Stimulated activated CD4-positive, alpha-beta T cell treated with anti-CD3 and anti-CD28 coated beads, Interleukin-12 subunit alpha, Interleukin-12 subunit beta, amount 100 ng/mL, for 24 hours (primary cell): ENCODE results near the gene UPK3B.
"Not testable (repeated sequence)": the region's sequence is repeated elsewhere in the genome, so short reads cannot be mapped to it uniquely, and the experiment has no call there.

Experiments used
- DNase-seq, 2 experiments: peaks; one replicate each; pipeline ENCODE4 v3.0.0-alpha.2; 2020; ENCODE audit warnings: low read depth in 2 of 2

The UPK3B gene

GRCh38 chr7:76487969-76488368, 22.4 kb upstream of the UPK3B start:
- DNase-seq = not testable (repeated sequence)

GRCh38 chr7:76492139-76492538, 18.2 kb upstream of the UPK3B start:
- not testable (repeated sequence) for DNase-seq

- DNase-seq = not testable (repeated sequence)
These were observed 14.6 kb upstream of the UPK3B start for GRCh38 chr7:76495717-76496116.

- DNase-seq = not testable (repeated sequence)
These were observed 12.3 kb upstream of the UPK3B start for GRCh38 chr7:76497918-76498582.

GRCh38 chr7:76498583-76499200, 11.7 kb upstream of the UPK3B start:
- DNase-seq = not testable (repeated sequence)

GRCh38 chr7:76499201-76499923, 11.0 kb upstream of the UPK3B start:
- not testable (repeated sequence) for DNase-seq

GRCh38 chr7:76499924-76500241, 10.5 kb upstream of the UPK3B start:
- DNase-seq = not testable (repeated sequence)

GRCh38 chr7:76502224-76502623, 8.1 kb upstream of the UPK3B start:
- not testable (repeated sequence) for DNase-seq

GRCh38 chr7:76502836-76503235, 7.5 kb upstream of the UPK3B start:
- DNase-seq = not testable (repeated sequence)

- DNase-seq = not testable (repeated sequence)
These were observed 7.1 kb upstream of the UPK3B start for GRCh38 chr7:76503244-76503643.

GRCh38 chr7:76504351-76505167, 5.8 kb upstream of the UPK3B start:
- DNase-seq = not testable (repeated sequence)

GRCh38 chr7:76505168-76506080, 4.9 kb upstream of the UPK3B start:
- no peak for DNase-seq

- DNase-seq = no peak
These were observed 4.3 kb upstream of the UPK3B start for GRCh38 chr7:76506081-76506440.

GRCh38 chr7:76506643-76507042, 3.7 kb upstream of the UPK3B start:
- not testable (repeated sequence) for DNase-seq

- no peak for DNase-seq
These were observed 2.5 kb upstream of the UPK3B start for GRCh38 chr7:76507723-76508406.

GRCh38 chr7:76511200-76511910, 1.0 kb downstream of the UPK3B start:
- not testable (repeated sequence) for DNase-seq

GRCh38 chr7:76511911-76512885, 1.8 kb downstream of the UPK3B start:
- DNase-seq = not testable (repeated sequence)

- no peak for DNase-seq
These were observed 2.8 kb downstream of the UPK3B start for GRCh38 chr7:76512941-76513816.
